Effector memory CD8-positive, alpha-beta T cell (primary cell): ENCODE data around the gene TFAP2C.

Experiments
- ATAC-seq: fragments of 150-1000 bp; cut with Tn5 transposase; replicated peaks from 2 replicates; pipeline ENCODE4 v1.10.0; 2021; ENCODE audit warnings: mild to moderate bottlenecking, moderate library complexity
- DNase-seq, 3 experiments: peaks; one replicate each; pipeline ENCODE4 v3.0.0; 2021
- H3K27ac Mint-ChIP-seq, 2 donors: one replicate each; pipeline ENCODE4 v1.8.0; 2022; ENCODE audit warnings: mild to moderate bottlenecking in 2 of 2, mixed read lengths in 2 of 2, moderate library complexity in 2 of 2
- H3K27me3 Mint-ChIP-seq, 2 donors: one replicate each; pipeline ENCODE4 v1.8.0; 2022; ENCODE audit warnings: mixed read lengths in 2 of 2
- H3K36me3 Mint-ChIP-seq: one replicate; pipeline ENCODE4 v1.8.0; 2022; ENCODE audit warnings: mild to moderate bottlenecking, moderate library complexity, mixed read lengths; ENCODE audit not compliant: insufficient read depth
- H3K4me1 Mint-ChIP-seq, 2 donors: one replicate each; pipeline ENCODE4 v1.8.0; 2022; ENCODE audit warnings: low read depth in 2 of 2, mixed read lengths in 2 of 2
- H3K4me3 Mint-ChIP-seq, 2 donors: one replicate each; pipeline ENCODE4 v1.8.0; 2022; ENCODE audit warnings: mild to moderate bottlenecking in 2 of 2, mixed read lengths in 2 of 2, moderate library complexity in 2 of 2
- H3K9me3 Mint-ChIP-seq, 2 donors: one replicate each; pipeline ENCODE4 v1.8.0; 2022; ENCODE audit warnings: mixed read lengths in 2 of 2

The TFAP2C gene

DNA sequence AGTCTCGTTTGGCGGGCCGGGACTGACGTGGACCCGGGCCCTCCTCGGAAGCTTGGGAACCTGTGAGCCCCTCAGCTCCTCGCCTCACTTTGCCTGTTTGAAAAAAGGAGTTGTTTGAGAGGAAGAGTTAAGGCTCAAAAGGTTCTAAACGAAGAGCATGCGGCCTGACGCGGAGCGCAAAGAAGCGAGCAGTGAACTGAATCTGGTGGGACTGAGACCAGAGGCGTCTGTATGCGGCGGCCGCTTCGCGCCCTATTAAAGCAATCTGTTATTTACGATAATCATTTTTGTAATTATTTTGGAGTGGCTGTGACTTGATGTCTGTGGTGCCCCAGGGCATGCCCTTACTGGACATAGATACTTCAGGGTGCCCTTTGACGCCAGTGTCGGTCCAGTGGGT, 3.3 kb upstream of the TFAP2C start:
- Mint-ChIP-seq H3K9me3 (no peaks in the 10 kb centered on the region), H3K27me3 (peaks cover 51 to 81% of the 10 kb centered on the region in 2 donors), H3K27ac (no peak overlapping the region), H3K36me3 (no peaks in the 10 kb centered on the region), H3K4me1 (peaks cover 0 to 5% of the 10 kb centered on the region in 2 donors), H3K4me3 (no peak overlapping the region)
- ATAC-seq, result no peak
- no peak for DNase-seq

DNA sequence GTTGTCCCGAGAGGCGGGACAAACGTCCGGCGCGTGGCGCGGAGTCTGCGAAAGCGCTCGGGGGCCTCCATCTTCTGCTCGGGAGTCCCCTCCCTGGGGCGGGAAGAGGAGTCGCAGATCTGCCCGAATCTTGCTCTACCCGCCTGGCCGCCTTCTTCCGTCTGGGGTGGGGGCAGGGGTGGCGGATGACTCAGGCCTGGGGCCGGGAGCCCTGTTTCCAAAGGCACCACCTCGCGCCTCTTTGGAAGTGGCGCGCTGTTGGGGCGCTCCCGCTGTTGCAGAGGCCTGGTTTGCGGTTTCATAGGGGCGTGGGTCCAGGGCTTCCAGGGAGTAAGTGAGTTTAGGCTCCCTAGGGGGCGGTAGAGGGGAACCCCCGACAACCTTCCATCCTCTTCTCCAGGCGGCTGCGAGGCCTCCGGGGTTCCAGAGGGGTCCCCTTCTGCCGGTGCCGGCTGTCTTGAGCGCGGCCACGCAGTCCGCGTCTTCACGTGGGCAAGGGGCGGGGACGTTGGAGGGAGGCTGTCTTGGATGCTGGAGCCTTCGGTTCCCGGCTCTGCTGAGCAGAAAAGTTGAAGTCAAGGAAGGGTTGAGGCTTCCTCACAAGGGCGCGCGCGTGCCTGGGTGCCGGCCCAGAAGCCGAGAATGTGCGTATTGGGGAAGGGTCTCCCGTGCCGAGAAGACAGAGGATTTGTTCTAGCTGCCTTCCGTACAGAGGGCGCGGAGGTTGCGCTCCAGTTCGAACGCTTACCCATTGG, 2.6 kb upstream of the TFAP2C start:
- Mint-ChIP-seq H3K4me1 (peaks cover 0 to 5% of the 10 kb centered on the region in 2 donors), H3K4me3 (no peak overlapping the region), H3K27ac (no peak overlapping the region), H3K36me3 (no peaks in the 10 kb centered on the region), H3K27me3 (peaks cover 52 to 83% of the 10 kb centered on the region in 2 donors), H3K9me3 (no peaks in the 10 kb centered on the region)
- ATAC-seq (no peak), DNase-seq (no peak)

- Mint-ChIP-seq H3K4me3 (peak overlapping the region; percentile 38 to 52), H3K27ac (no peak overlapping the region), H3K36me3 (no peaks in the 10 kb centered on the region), H3K9me3 (no peaks in the 10 kb centered on the region), H3K27me3 (peaks cover 54 to 85% of the 10 kb centered on the region in 2 donors), H3K4me1 (peaks cover 0 to 5% of the 10 kb centered on the region in 2 donors)
- no peak for DNase-seq
- no peak for ATAC-seq
These were observed 1.7 kb upstream of the TFAP2C start for GRCh38 chr20:56627122-56628014.

DNA sequence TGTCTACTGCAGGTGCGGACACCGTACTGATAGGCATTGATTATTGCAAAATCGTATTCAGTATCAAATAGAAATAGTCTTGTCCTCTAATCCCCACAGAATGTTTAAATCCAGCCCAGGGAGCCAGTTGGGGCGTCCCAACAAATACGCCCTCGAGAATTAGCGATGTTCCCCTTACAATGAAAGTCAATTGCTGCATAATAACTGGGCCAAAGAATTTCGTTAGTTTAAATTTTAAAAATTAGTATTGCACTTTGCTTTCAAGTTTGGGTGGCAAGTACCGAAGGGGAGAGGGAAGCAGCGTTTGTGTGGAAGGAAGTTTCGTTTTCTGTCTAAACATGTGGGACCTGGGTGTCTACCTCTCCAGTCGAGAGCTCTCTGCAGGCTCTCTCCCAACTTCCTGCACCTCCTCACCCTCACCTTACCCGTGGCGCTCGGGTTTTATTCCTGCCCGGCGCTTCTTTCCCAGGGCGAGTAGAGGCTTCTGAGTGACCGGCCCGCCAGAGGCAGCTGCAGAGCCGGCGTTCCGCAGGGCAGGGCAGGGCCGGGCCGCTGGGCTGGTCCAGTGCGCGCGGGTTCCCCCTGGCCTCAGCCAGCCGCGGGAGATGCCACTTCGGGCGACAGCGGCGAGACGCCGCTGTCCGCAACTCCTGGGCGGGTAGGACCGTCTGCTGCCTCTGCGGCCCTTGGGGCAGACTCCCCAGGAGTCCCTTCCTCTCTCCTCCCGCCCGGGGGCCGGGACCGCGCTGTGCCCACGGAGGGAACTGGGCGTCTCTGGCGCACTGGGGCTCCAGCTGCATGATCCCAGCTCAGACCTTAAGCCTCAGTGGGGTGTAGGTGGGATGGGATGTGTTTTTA, 862 bp upstream of the TFAP2C start:
- Mint-ChIP-seq H3K27ac (no peak overlapping the region), H3K36me3 (no peaks in the 10 kb centered on the region), H3K4me3 (peak overlapping the region; percentile 52 to 58), H3K27me3 (peaks cover 59 to 86% of the 10 kb centered on the region in 2 donors), H3K9me3 (no peaks in the 10 kb centered on the region), H3K4me1 (peaks cover 0 to 5% of the 10 kb centered on the region in 2 donors)
- no peak for ATAC-seq
- no peak for DNase-seq

DNA sequence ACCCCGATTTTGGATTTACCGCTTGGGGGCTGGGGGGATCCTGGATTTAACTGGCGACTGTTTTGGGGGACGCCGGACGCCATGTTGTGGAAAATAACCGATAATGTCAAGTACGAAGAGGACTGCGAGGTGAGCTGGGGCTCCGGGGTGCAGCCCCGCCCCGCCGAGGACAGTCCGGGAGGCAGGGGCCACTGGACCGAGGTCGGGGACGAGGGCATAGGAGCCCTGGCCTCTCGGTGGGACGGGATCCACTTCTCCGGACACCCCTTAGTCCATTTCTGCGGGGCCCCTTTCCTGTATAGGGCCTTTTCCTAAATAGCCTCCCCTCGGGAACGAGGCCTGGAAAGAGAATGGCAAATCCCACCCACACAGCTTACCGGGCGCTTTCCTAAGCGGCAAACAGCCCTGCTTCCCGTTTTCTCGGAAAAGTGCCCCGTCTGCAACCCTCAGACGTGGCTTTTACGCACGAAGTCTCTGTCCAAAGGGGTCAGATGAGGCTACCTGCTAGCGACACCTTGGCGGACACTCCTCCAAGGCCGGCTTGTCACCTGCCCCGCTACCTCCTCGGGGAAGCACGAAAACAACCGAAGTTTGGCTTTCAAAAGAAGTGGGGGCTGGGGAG, 469 bp downstream of the TFAP2C start:
- no peak for ATAC-seq
- Mint-ChIP-seq H3K27ac (no peak overlapping the region), H3K4me1 (peaks cover 0 to 5% of the 10 kb centered on the region in 2 donors), H3K36me3 (no peaks in the 10 kb centered on the region), H3K9me3 (no peaks in the 10 kb centered on the region), H3K4me3 (peak overlapping the region; percentile 43 to 58), H3K27me3 (peaks cover 66 to 87% of the 10 kb centered on the region in 2 donors)
- no peak for DNase-seq

GRCh38 chr20:56630086-56630493, 984 bp downstream of the TFAP2C start:
- DNase-seq (no peak), ATAC-seq (no peak)
- Mint-ChIP-seq H3K27me3 (peaks cover 67 to 87% of the 10 kb centered on the region in 2 donors), H3K27ac (no peak overlapping the region), H3K4me1 (peaks cover 0 to 5% of the 10 kb centered on the region in 2 donors), H3K9me3 (no peaks in the 10 kb centered on the region), H3K4me3 (no peak overlapping the region), H3K36me3 (no peaks in the 10 kb centered on the region)

GRCh38 chr20:56630506-56631317, 1.6 kb downstream of the TFAP2C start:
- H3K27me3 Mint-ChIP-seq, result peaks cover 66 to 85% of the 10 kb centered on the region in 2 donors

GRCh38 chr20:56631318-56631989, 2.3 kb downstream of the TFAP2C start:
- H3K27ac Mint-ChIP-seq, result no peak overlapping the region

More at GRCh38 chr20:56630506-56631317, 1.6 kb downstream of the TFAP2C start:
- ATAC-seq (no peak), DNase-seq (no peak)
- Mint-ChIP-seq H3K27ac (no peak overlapping the region), H3K9me3 (no peaks in the 10 kb centered on the region), H3K36me3 (no peaks in the 10 kb centered on the region), H3K4me3 (no peak overlapping the region), H3K4me1 (peaks cover 0 to 5% of the 10 kb centered on the region in 2 donors)

DNA sequence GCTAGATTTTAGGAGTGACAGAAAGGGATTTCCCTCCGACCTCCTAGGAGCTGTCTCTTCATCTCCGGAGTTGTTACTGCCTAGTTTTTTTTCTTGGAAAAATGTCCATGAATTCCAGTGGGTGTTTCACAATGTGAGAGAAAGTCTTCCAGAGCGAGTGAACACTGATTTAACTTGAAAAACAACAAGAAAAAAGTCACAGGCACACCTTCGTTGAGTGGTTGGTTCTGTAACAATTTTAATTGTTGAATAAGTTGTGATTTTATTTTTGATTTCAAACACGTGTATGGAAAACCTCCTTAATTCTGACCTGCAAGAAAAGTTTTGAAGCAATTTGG, 2.9 kb downstream of the TFAP2C start:
- H3K4me3 Mint-ChIP-seq, result peak overlapping the region in 1 of 2 donors; percentile 2
- H3K27ac Mint-ChIP-seq, result no peak overlapping the region
- ATAC-seq (no peak), DNase-seq (no peak)
- peaks cover 0 to 5% of the 10 kb centered on the region in 2 donors for H3K4me1 Mint-ChIP-seq
- H3K27me3 Mint-ChIP-seq, result peaks cover 59 to 79% of the 10 kb centered on the region in 2 donors
- no peaks in the 10 kb centered on the region for H3K9me3 Mint-ChIP-seq
- no peaks in the 10 kb centered on the region for H3K36me3 Mint-ChIP-seq

More at GRCh38 chr20:56631318-56631989, 2.3 kb downstream of the TFAP2C start:
- ATAC-seq (no peak), DNase-seq (no peak)
- H3K36me3 Mint-ChIP-seq, result no peaks in the 10 kb centered on the region
- peak overlapping the region in 1 of 2 donors; percentile 2 for H3K4me3 Mint-ChIP-seq
- H3K27me3 Mint-ChIP-seq, result peaks cover 64 to 84% of the 10 kb centered on the region in 2 donors
- H3K9me3 Mint-ChIP-seq, result no peaks in the 10 kb centered on the region
- H3K4me1 Mint-ChIP-seq, result peaks cover 0 to 5% of the 10 kb centered on the region in 2 donors

DNA sequence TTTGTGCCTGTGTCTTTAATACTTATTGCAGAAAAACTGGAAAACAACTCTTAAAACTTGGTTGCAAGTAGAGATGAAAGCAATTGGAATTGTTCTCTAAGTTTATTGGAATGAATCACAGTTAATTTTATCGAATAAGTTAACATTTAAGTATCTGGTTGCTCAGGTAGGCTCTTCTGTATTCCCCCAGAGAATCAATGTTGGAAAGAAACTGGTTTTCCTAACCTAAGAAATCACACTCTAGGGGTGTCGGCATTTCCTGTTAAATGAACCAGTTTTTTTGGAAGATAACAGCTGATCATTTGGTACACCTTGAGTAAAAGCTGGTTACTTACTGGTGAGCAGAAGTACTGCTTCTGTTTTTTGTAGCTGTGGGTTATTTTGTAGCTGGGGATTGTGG, 5.2 kb downstream of the TFAP2C start:
- ATAC-seq (no peak), DNase-seq (no peak)
- Mint-ChIP-seq H3K36me3 (no peaks in the 10 kb centered on the region), H3K27ac (no peak overlapping the region), H3K9me3 (no peaks in the 10 kb centered on the region), H3K27me3 (peaks cover 49 to 71% of the 10 kb centered on the region in 2 donors), H3K4me1 (no peaks in the 10 kb centered on the region), H3K4me3 (no peak overlapping the region)

DNA sequence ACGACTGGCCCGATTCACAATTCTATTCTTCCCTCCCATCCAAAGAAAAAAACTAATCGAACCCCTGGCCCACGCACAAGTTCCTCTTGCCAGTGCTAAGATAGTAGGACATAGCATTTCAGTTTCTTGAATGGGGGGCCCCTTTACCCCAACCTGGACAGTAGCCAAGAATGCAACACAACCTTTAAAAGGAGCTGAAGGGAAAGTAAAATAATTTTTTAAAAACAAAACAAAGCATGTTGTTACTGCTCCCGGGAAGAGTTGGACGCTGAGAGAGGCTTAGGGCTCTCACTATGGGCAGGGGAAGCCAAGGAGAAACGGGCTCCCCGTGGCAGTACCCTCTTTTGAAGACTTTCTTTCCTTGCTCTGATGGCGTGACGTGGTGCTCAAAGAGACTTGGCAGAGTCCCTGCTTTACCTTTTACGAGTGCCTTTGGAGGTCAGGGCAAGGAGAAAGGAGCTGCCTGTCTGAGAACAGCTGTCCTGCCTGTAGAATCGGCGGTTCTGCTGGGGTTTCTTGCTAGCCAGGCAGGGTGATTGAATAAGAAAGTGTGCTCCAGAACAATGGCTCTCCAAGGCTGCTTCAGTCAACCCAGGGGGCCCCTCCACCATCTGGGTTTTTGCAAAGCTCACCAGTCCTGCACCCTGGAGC, 5.8 kb downstream of the TFAP2C start:
- Mint-ChIP-seq H3K27ac (no peak overlapping the region), H3K4me3 (no peak overlapping the region), H3K27me3 (peaks cover 45 to 70% of the 10 kb centered on the region in 2 donors), H3K4me1 (no peaks in the 10 kb centered on the region), H3K9me3 (no peaks in the 10 kb centered on the region), H3K36me3 (no peaks in the 10 kb centered on the region)
- no peak for DNase-seq
- no peak for ATAC-seq
